ENCODE results near the gene CLTB.
A peak's percentile ranks its signal among the peaks of the same experiment; 100 is the strongest.

CLTB gene

DNA sequence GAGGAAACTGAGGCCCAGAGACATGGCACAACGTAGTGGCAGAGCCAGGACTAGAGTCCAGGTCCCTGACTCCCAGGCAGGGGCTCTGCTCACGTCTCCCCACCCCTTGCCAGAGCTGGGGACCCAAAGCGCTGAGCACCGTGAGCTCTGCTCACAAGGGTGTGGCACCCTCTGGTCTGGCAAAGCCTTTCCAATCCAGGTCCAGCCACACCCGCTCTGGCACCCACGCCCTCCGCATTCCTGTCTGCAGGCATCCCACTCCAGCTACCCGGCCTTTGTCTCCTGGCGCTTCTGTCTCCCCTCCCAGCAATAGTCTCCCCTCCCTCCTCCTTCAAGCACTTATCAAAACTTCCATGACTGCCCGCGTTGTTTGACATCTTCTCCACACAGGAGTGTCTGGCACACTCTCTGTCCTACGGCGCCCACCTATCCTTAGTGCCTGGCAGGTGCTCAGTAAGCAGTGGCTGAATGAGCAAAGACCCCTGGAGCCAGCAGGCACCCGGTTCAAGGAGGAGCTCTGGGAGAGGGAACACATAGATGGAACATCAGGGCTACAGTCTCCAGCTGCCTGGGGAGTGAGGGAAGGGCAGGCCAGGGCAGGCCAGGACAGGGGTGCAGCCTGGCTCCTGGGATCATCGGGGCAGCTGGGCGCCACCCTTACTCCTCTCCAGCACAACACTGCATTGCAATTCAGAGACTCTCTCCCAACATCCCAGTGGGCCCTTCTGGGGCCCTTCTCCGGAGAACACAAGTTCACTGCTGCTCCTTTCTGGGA lies 15.8 kb downstream of the CLTB start:
- no peak for DNase-seq

DNA sequence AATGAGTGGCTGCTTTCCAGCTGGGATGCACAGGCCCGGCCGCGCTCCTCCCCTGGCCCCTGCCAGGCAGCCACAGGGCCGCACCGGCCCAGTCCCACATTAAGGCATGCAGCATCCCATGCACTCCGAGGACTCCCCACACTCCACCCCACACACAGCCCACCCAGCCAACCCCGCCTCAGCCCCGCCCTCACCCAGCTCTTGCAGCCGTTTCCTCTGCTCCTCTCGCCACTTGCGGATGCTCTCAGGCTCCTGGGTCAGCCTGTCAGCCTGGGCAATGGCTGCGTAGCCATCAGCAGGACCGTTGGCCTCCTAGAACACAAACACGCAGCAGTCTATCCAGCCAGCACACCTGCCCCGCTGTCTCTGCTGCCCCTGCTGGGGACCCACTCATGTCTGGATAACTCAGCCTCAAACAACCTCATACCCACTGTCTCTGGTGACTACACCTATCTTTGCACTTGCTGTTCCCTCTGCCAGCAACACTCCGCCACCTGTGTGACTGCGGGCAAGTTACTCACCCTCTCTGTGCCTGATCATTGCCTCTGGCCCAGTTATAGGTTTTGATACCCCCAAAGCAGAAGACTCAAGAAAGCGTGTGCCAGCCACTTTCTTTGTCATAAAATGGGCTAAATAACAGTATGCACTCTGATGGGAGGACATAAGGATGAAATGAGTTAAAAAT lies 18.5 kb downstream of the CLTB start:
- no peak for DNase-seq

DNA sequence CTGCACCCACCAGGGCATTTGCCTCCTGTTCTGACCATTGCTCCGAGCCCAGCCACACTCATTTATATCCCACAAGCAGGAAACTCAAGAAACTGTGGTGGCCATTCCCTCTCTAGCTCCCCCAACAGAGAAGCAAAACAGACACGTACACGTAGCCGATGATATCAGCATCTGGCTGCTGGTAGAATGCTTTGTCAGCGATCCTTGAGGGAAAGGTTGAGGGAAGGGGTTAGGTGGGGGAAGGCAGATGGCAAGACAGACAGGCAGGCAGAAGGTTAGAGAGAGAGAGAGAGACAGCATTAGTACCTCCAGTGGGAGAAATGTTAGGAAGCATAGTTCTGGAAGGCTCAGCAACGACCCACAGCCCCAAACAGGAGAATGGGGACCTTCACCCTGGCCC lies 20.0 kb downstream of the CLTB start:
- DNase-seq, result no peak

DNA sequence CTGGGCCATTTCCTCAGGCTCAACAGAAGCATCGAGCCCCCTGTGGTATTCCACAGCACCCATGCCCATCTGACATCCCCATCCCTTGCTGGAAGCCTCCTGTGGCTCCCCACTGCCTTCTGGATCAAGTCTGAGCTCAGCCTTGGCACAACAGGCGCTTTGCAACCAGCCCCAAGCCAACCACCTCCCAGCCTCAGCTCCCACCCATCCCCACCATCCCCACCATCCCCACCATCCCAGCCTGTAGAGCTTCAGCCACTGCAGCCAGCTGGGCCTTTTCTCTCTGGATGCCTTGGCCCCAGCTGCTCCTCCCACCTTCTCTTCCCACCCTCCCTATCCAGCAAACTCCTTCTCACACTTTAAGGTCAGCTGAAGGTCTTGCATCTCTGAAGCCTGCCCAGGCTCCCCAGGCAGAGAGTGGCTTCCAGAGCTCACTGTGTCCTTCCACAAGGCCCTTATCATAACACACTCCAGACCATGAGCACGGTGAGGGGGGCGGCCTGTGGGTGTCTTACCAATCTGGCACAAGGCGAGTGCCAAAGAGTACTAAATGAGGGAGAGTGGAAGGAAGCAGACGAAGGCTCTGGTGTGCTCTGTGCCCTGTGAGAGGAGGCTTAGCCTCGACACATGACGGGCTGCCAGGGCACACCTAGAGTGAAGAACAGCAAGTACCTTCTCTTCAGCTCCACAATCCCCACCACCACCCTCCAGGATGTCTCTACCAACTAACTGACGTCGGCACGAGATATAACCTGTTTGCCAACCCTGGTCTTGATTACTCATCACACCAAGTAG lies 21.3 kb downstream of the CLTB start:
- DNase-seq, result no peak

DNA sequence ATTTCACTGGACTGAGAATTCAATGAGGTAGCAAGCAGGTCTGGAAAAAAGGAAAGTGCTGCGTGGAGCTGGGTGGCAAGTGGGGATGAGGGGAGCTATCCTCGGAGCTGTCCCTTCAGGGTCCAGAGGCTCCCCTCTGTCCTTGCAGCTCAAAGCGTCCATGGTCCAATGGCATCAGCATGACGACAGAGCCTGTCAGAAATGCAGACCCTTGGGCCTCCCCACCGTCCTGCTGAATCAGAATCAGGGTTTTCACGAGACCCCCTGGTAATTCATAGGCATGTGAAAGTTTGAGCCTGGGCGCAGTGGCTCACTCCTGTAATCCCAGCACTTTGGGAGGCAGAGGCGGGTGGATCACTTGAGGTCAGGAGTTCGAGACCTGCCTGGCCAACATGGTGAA lies 22.2 kb downstream of the CLTB start:
- DNase-seq, result no peak

DNA sequence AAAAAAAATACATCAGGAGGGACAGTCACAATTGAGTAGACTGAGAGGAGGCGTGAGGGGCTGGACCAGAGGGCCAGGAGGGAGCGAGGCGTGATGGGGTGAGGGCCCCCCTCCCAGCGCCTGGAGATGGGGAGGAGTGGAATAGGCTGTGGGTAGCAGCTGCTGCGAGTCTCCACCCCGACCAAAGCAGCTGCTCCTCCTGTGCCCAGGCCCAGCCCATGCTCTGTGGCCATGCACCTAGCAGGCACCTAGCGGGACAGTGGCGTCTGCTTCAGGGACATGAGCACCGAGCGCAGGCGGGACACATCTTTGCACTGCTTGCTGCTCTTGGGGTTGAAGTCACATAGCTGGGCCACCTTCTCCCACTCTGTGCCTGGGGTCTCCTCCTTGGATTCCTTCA lies 23.8 kb downstream of the CLTB start:
- no peak for DNase-seq

DNA sequence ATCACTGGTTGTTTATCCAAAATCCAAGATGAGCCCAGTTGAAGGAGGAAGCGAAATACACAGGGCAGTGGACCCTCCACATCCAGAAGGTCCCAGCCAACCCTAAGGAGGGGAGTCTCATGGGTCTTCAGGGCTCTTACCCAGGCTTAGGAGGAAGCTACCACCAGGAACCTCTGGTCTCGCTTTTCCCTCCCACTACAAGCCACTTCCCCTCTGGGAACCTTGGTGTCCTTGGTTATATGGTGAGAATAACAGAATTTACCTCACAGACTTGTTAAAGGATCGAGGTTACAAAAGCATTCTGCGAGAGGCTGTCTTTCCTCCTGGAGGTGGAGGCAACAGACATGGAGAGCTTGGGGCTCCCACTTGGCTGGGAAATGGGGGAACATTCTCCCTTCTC lies 24.3 kb downstream of the CLTB start:
- DNase-seq, result no peak

DNA sequence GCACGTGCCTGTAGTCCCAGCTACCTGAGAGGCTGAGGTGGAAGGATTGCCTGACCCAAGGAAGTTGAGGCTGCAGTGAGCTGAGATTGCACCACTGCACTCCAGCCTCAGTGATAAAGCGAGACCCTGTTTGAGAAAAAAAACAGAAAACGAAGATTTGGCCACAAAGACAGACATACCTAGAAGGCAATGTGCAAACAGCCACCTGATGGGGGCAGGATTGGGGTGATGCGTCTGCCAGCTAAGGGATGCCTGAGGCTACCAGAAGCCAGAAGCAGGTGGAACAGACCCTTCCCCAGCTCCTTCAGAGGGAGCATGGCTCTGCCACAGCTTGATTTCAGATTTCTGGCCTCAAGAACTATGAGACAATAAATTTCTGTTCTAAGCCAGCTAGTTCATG lies 24.9 kb downstream of the CLTB start:
- no peak for DNase-seq

DNA sequence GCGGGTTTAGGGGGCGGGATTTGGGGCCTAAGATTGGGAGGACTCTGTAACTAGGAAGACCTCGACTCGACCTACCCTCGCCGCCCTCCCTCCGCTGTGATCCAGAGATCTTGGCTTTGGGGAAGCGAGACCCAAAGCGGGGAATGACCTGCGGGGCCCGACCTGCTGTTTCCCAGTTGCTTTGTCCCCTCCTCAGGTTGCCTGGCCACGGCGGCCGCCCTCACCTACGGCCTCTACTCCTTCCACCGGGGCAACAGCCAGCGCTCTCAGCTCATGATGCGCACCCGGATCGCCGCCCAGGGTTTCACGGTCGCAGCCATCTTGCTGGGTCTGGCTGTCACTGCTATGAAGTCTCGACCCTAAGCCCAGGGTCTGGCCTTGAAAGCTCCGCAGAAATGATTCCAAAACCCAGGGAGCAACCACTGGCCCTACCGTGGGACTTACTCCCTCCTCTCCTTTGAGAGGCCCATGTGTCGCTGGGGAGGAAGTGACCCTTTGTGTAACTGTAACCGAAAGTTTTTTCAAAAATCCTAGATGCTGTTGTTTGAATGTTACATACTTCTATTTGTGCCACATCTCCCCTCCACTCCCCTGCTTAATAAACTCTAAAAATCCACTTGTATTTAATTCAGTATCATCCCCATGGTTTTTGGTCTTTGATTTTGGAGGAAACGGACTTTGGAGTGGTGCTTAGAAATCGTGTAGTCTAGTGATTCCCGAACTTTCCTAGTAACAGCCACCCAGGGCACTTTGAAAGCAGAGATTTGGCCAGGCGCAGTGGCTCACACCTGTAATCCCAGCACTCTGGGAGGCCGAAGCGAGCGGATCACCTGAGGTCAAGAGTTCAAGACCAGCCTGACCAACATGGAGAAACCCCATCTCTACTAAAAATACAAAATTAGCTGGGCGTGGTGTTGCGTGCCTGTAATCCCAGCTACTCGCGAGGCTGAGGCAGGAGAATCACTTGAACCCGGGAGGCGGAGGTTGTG lies 26.9 kb downstream of the CLTB start:
- DNase-seq, result no peak

DNA sequence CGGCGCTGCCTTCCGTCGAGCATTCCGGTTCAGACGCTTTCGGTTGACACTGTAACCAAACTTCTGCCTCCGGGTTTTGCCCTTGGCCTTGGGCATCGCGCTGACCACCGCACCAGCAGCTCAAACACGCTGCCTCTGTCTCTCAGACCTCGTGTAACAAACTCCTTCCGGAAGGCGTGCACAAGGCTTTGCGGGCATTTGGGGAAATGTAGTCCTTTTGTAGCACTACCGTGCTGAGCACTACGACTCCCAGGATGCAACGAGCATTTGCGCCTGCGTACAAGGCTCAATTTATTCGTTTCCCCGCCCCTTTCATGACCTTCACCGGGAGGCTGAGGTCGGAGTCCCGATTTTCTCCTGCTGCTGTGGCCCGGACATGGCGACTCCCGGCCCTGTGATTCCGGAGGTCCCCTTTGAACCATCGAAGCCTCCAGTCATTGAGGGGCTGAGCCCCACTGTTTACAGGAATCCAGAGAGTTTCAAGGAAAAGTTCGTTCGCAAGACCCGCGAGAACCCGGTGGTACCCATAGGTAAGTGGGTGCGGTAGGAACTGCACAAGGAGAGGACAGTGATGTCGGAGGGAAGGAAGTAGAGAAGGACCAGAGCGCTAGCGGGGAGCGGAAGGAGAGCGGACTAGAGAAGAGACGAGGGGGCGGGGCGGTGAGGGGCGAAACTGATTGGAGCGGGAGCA lies 27.8 kb downstream of the CLTB start, which contains the start of the genes HIGD2A and NOP16:
TSS of gene HIGD2A (plus strand) at position 308 of the 691 bp plus-strand sequence. CDS start at position 377, 69 bp downstream.
TSS of gene NOP16 (minus strand) at position 155 of the 691 bp plus-strand sequence. CDS start at position 96, 59 bp downstream.
- DNase-seq, result peak; percentile 99

DNA sequence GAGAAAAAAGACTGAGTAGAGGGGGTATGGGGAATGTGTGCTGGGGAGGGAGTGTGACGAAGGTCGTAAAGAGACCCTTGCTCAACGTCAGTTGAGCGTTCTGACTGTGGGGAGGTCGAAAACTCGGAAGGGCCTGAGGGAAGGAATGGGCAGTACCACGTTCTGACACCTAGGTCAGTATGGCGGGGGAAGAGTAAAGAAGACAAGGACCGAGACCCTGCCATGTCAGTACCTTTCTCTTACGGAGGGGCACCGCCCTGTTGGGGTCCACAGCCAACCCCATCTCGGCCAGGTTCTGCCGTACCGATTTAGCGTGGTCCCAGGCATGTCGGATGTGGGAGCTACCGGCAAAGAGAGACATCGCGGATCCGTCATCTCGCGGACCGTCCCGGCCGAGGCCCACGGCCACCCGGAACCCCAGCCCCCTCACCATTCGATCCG lies 28.3 kb downstream of the CLTB start:
- DNase-seq, result peak; percentile 13

DNA sequence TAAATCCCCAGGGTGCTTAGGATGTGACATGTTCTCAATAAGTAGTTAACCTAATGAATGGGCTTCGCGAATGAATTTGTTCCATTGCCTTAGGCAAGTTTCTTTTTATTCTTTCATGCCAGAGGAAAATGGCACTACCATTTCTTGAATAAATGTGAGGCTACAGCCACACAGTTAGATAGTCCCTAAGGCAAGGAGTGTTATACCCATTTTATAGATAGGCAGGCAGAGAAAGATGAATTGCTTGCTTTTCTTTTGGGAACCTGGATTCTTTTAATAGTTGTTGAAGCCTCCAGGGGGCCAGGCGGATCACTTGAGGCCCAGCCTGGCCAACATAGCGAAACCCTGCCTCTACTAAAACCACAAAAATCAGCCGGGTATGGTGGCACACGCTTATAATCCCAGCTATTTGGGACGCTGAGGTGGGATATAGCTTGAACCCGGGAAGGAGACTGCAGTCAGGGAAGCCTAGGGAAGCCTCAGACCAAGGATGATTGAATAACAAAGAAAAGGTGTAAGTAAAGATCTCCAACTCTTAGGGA lies 28.9 kb downstream of the CLTB start:
- no peak for DNase-seq

DNA sequence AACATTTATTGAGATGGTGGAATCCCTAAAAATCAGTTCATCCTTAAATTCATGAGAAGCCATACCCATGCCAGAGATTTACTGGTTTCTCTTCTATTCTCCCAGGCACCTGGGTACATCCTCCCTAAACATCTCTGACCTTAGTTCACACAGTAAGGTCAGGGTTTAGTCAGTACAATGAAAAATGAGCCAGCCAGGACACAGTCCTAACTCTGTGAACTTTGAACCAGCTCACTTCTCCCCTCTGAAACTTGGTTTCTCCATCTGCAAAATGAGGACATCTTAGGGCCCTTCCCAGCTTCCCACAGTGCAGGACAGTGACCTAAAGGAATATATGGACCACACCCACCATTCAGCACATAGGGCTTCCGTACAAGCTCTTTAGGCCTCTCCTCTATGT lies 29.8 kb downstream of the CLTB start:
- no peak for DNase-seq

DNA sequence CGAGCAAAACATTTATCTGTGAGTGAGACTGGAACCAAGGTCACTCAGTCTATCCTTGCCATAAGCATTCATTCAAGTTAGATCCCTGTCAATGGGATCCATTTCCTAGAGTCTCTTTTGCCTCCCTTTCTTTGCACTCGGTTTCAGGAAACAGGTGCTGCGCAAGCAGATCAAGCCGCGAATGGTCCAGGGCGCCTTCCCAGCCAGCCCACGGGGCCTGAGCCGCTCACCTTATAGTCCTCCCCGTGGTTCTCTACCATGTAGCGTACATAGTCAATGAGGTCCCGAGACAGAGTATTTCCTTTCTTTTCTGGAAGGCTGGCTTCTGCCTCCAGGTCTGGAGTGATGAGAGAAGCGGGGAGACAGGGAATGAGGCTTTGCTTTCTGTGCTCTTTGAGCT lies 31.3 kb downstream of the CLTB start:
- no peak for DNase-seq

DNA sequence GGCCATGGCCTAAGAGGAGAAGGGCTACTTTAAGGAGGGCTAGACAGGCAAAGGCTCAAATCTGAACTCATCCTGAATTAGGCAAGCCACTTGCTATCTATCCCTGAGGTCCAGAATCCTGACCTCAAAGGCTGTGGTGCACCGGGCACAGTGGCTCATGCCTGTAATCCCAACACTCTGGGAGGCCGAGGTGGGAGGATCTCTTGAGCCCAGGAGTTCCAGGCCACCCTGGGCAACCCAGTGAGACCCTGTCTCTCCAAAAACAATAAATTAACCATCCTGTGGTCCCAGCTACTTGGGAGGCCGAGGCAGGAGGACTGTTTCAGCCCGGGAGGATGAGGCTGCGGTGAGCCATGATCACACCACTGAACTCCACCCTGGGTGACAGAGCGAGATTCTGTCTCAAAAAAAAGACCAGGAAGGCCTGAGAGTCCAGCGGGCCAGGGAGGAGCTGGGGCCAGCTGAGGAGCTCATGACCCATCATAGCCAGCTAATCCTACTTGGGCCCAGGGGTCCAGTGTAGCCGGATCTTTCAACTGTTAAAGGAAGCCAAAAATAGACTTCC lies 31.9 kb downstream of the CLTB start:
- no peak for DNase-seq

DNA sequence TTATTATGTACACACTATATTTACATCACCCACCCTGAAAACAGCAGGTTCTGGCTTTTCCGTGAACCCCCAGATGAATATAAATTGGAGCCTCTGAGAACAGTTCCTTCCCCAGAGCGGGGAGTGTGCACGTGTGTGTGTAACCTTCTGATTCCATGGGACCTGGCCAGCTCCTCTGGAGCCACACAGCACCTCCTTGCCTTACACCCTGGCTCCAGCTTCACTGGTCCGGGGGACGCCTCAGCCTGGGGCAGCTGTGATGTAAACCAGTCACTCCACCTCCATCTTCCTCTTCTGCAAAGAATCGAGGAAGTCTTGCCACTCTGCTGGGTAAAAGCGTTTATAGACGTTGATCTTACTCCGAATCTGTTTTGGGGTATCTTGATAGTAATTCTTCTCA lies 32.4 kb downstream of the CLTB start:
- no peak for DNase-seq

DNA sequence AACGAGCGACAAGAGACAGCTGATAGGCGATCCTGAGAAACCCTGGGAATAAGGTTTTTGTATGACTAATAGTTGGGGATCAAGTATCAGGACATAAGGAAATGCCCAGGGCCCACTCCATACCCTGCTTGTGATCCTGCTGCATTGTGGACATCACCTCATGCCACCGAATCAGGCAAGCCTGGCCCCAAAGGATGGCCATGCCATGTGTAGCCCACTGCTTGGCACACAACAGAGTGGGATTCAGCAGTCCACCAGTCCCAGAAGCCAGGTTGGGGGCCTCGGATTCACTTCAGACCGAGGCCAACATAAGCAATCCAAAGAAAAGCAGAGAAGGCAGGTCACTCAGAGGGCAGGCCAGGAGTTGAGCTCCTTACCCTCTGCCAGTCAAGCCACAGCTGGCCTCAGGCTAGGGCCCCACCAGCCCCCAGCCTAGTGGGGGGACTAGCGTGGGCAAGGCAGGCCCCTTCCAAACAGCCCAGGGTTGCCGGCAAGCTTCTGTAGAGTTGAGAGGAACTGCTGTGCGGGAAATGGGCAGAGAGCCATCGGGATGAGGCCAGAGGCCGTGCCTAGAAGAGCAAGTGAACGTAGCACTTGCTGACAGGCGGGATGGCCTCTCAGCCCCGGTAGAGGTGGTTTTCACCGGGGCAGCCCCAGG lies 33.0 kb downstream of the CLTB start:
- DNase-seq, result no peak

DNA sequence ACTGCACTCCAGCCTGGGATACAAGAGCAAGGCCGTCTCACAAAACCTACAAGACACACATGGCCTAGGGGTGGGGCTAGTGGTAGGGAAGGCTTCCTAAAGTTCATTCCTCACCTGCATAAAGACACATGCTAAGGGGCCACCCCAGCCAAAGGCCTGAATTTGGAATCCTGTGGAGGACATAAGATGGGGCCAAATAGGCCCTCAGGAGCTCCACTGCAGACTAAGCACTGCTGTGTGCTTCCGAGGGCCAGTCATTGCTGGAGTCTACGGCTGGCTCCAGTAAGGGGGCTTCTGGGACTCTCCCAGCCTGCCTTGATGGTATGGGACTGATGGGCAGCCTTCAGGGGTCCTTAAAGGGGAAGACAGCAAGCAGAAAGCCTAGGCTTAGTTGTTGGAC lies 33.6 kb downstream of the CLTB start:
- DNase-seq, result no peak

DNA sequence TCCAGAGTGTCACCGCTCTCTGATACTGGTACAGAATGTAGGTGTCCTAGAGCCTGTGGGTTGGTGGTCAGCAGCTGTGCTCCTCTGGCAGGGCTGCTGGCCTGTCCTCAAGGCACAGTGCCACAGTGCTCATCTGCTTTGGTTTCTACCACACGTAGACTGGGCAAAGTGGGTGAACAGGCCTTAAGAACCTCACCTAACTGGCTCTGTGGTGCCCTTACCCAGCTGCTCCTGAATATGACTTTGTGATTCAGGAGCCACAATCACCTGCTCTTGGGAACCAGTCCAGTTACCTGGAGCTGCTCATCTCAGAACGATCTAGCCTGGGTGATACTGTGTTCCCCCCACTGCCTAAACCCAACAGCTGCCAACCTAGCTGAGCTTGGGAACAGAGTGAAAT lies 34.4 kb downstream of the CLTB start:
- DNase-seq, result no peak

DNA sequence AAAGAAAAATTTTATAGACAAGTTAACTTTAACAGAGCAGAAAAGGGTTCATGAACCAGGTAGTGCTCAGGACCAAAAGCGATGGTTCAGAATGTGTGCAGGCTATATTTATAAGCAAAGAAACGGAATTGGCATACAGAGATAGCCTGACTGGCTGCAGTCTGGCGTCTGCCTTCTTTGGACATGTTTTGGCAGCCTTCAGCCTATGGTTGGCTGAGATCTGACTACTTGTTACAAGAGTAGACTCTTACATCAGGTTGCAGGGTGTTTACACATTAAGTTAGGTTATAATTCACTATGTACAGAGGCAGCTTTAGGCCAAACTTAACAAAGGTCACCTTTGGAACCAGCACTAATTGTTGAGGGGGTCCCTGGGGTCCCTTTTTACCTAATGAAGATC lies 34.9 kb downstream of the CLTB start:
- DNase-seq, result no peak
